NCI-H226 (cell line): Measurements from ENCODE around the gene WDR43.

Experiments
- DNase-seq: peaks from one replicate; pipeline ENCODE4 v3.0.0-alpha.2; 2015

Gene WDR43

GRCh38 chr2:28994679-28995078 lies 100.2 kb downstream of the WDR43 start:
- DNase-seq = no peak

GRCh38 chr2:28995765-28996750 lies 101.6 kb downstream of the WDR43 start:
- no peak for DNase-seq

DNA sequence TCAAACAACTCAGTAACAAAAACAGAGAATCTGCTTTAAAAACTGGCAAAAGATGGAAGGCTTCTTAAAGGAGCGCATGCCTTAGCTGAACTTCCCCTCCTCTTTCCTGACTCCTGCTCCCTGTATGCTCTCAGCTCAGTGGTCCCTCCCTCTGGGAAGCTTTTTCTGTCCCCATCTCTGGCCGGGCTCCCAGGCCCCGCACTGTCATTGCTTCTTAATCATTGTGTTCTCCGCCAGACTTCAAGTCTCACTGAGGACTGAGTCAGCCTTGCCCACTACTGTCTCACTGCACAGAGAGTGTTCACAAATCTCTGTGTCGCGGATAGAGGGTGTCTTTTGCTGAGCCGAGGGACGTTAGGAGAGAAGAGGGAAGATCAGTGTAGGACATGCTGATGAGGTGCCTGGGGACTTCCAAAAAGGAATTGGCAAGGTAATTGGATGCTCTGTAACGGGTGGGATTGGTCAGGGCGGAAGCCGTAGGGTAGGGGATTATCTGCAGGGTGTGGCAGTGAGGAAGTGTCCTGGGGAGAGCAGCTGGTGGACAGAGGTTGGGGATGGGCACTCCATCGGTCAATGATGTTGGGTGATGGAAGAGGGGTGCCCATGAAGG lies 102.9 kb downstream of the WDR43 start:
- DNase-seq = no peak
